KOPT-K1 (cell line): ENCODE measurements around the gene BABAM2.

Source experiments
- H3K27ac ChIP-seq: fragments of 200-600 bp; sonication (generic); 2 replicates; pipeline ENCODE4 v1.5.1; 2016; ENCODE audit warnings: antibody characterized with exemption, mild to moderate bottlenecking, low read depth, low read length; ENCODE audit not compliant: poor library complexity, severe bottlenecking
- H3K36me3 ChIP-seq: fragments of 200-600 bp; sonication (generic); 2 replicates; pipeline ENCODE4 v1.5.1; 2017; ENCODE audit warnings: antibody characterized with exemption, mild to moderate bottlenecking, low read length, moderate library complexity; ENCODE audit not compliant: insufficient read depth
- H3K9me3 ChIP-seq: fragments of 200-600 bp; sonication (generic); 2 replicates; pipeline ENCODE4 v1.5.1; 2017; ENCODE audit warnings: antibody characterized with exemption, low read length, mild to moderate bottlenecking; ENCODE audit not compliant: insufficient read depth, poor library complexity, severe bottlenecking

BABAM2 gene

DNA sequence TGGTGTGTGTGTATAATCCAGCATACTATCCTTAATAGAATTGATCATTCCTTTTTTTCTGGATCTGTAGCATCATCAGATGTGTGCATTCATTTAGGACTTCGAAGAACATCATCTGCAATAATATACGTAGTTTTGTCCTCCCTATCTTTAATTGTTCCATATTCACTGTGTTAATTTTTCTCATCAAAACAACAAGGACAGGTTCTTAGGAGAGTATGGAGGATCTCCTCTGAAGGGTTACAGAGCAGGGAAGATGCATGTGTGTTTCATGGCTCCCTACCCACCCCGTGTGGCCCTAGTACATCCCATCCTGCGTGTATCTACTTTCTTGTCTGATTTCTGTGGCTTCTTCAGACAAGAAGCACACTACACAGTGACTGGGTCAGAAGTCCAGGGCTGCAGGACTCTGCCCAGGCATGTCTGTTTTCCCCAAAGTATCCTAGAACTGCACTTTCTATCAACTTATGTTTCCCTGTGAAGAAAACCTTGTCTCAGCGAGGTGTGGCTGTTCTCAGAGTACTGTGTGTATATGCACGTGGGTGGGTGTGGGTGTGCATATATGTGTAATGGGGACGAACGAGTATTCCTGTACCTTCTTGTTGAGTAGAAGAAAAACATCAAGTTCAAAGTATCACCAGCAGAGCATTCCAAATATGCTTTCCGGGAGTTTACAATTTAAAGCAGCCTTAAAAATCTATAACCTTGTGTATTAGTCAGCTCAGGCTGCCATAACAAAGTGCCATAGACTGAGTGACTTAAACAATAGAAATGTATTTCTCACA lies 281.8 kb downstream of the BABAM2 start:
- Histone ChIP-seq H3K36me3 (no peaks in the 10 kb centered on the region), H3K27ac (no peak overlapping the region), H3K9me3 (peaks cover 15% of the 10 kb centered on the region)

DNA sequence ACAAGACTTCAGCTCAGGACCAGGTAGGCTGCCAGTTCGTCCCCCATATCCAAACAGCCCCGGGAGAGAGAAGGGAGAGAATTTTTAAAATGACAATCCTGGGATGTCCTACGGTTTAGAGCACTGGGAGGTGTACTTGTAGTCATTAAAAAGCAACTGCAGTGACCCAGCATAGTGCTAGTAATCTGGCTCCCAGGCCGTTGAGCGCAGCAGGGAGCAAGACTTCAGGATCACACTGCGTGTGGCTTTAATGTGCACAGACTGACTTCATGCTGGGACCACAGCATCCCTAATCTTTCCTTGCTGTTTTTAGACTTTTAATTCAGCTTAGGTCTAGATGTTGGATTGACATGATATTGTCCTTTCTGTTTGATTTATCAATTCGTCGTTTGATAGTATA lies 282.8 kb downstream of the BABAM2 start:
- Histone ChIP-seq H3K9me3 (peaks cover 18% of the 10 kb centered on the region), H3K27ac (no peak overlapping the region), H3K36me3 (no peaks in the 10 kb centered on the region)

GRCh38 chr2:28174211-28174610 lies 283.7 kb downstream of the BABAM2 start:
- no peaks in the 10 kb centered on the region for H3K36me3 ChIP-seq
- H3K27ac ChIP-seq: no peak overlapping the region

DNA sequence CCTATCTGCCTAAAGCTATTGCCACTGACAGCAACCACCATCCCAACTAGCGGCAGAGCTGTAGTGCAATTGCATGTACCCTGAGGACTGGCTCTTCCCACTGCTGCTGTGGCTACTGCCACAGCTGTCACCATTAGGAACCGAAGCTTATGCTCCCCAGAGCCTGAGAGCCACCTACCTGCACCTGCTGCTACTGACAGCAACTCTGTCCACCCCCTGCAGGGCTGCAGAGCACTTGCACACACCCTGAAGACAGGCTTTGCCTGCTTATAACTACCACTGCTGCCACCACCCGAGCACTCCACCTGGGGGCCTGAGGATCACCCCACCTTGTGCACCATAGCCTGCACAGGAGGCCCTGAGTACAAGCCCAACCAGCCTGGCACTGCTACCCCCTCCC lies 284.5 kb downstream of the BABAM2 start:
- Histone ChIP-seq H3K36me3 (no peaks in the 10 kb centered on the region), H3K27ac (no peak overlapping the region), H3K9me3 (peaks cover 18% of the 10 kb centered on the region)

More at GRCh38 chr2:28174211-28174610, 283.7 kb downstream of the BABAM2 start:
- H3K9me3 ChIP-seq: peaks cover 18% of the 10 kb centered on the region

- Histone ChIP-seq H3K36me3 (no peaks in the 10 kb centered on the region), H3K9me3 (peaks cover 18% of the 10 kb centered on the region), H3K27ac (no peak overlapping the region)
Observed at GRCh38 chr2:28178946-28179345, 288.4 kb downstream of the BABAM2 start.

GRCh38 chr2:28181801-28182200 lies 291.3 kb downstream of the BABAM2 start:
- Histone ChIP-seq H3K27ac (no peak overlapping the region), H3K36me3 (no peaks in the 10 kb centered on the region), H3K9me3 (peaks cover 8% of the 10 kb centered on the region)

GRCh38 chr2:28182348-28182747 lies 291.8 kb downstream of the BABAM2 start:
- no peaks in the 10 kb centered on the region for H3K36me3 ChIP-seq
- H3K9me3 ChIP-seq: peaks cover 3% of the 10 kb centered on the region
- H3K27ac ChIP-seq: no peak overlapping the region

DNA sequence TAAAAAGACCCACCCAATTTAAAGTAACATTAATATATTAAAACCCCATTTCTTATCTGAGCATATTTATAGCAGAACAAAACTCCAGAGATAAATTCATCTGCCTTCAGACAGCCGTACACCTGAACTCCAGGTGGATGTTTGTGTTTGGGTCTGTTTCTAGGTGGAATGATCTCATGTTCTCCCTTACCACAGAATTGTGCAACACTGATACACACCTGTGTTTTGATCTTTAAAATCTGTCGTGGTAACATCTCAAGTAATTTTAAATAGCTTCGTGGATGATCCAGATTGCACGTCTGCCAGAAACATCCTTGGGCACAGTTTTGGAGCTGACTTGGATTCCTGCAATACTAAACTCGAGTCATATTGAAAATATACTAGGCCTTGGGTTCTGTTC lies 294.6 kb downstream of the BABAM2 start:
- Histone ChIP-seq H3K9me3 (no peaks in the 10 kb centered on the region), H3K36me3 (no peaks in the 10 kb centered on the region), H3K27ac (no peak overlapping the region)

DNA sequence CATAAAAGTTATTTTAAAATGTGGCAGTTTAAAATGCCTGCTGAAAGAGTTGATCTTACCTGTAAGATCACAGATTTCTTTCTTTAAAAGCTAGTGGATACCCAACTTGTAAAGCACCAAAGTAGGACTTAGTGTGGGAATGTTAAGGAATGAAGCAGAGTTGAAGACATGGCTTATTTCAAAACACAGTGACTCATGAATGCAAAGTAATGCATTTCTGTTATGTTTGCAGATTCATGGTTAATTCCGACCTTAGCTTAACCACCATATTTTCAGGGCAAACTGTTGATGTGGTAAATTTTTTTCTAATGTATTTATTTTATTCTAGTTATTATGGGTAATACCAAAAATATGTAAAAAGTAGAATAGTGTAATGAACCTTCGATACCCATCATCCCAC lies 295.4 kb downstream of the BABAM2 start:
- Histone ChIP-seq H3K9me3 (no peaks in the 10 kb centered on the region), H3K27ac (no peak overlapping the region), H3K36me3 (no peaks in the 10 kb centered on the region)

DNA sequence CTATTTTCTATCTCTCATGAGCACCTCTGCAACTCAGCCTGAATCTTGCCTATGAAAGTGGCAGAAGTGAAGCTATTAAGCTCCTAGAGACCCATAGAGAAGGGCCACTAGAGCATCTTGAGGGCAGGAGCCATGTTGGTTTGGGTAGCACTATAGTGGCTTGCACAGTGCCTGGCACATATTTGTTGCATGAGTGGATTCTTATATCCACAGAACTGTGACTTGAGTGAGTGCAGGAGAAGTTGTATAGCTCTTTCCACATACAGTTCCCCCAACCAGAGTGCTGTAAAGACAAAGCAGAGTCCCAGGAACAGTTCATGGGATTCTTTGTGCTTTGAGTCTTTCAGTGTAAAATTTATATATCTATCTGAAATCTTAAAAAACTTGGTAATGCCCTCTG lies 296.7 kb downstream of the BABAM2 start:
- no peaks in the 10 kb centered on the region for H3K36me3 ChIP-seq
- no peak overlapping the region for H3K27ac ChIP-seq
- H3K9me3 ChIP-seq: no peaks in the 10 kb centered on the region

DNA sequence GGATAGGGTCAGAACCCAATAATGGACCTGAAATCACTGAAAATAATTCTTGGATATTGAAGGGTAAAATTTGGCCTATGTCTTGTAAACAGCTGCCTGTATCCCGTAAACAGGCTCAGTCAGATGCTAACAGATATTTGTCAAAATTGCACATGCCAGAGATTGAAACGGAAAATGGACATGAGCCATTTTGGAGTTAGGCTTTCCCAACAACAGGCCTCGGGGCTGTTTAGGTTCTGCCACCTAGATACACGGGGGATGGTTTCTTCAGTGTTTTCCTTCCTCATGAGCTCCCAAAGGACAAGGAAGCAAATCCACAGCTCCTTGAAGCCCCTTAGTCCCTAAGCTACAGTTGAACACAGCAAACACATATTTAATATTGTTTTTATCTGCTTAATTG lies 297.9 kb downstream of the BABAM2 start:
- no peaks in the 10 kb centered on the region for H3K9me3 ChIP-seq
- H3K27ac ChIP-seq: no peak overlapping the region
- H3K36me3 ChIP-seq: no peaks in the 10 kb centered on the region

DNA sequence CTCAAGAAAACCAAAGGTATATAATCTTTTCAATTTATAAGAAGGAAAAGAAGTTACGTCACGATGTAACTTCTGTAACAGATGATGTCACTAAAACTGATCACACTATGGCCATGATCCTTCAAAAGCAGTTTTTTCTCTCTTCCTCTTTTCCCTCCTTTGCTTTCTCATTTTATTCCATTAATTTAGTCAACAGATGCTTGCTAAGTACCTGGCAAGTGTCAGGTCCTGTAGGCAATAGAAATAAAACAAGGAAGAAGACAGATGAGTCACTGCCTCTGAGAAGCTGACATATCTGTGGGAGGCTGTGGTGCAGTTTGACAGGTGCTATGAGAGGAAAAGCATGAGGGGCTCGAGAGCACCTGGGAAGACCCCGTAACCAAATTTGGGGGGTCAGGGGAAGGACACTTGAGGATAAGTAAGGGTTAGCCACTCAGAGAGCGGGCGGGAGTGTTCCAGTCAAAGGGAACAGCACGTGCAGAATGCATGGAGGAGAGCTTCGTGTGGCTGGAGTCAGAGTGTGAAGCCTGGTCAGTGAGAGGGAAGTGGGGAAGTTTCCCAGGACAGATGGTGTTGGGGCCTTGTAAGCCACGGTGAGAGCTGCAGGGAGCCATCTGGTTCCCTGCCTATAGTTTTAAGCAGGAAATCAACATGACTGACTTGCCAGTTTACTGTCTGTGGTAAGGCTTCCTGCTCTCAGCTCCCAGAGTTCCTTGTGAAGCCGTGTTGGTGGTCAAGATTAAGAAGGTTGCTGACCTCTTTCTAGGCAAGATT lies 303.3 kb downstream of the BABAM2 start:
- Histone ChIP-seq H3K27ac (no peak overlapping the region), H3K36me3 (no peaks in the 10 kb centered on the region), H3K9me3 (no peaks in the 10 kb centered on the region)

DNA sequence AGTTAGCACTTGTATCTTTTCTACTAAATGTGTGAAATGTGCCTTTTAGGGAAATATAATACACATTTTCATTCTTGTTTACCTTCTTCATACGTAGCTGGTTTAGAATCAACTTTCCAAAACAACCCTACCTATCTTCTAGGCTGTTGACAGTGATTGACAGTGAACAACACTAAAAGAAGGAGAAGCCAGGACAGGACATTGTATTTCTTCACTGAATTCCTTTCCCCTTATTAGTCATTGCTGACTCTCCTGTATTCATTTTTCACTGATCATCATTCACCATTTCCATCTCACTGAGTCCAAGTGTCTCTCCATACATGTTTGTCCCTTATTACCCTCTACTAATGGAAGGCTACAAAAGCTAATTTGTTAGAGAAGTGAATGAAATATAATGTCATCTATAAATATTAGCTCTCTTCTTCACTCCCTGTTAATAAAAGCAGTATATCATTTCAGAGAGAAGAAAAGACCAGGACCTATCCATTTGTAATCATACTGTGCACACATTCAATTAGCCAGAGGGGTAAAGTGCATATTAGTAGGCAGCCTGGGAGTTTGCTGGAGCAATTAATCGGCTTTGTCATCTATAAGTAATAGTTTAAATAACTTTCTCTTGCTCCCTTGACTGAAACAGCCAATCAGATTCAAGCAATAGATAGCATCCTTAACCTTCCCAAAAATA lies 309.6 kb downstream of the BABAM2 start:
- Histone ChIP-seq H3K27ac (no peak overlapping the region), H3K9me3 (no peaks in the 10 kb centered on the region), H3K36me3 (no peaks in the 10 kb centered on the region)

GRCh38 chr2:28201671-28202180 lies 311.2 kb downstream of the BABAM2 start:
- H3K36me3 ChIP-seq: no peaks in the 10 kb centered on the region
- H3K27ac ChIP-seq: no peak overlapping the region
- H3K9me3 ChIP-seq: no peaks in the 10 kb centered on the region

- H3K36me3 ChIP-seq: no peaks in the 10 kb centered on the region
- H3K27ac ChIP-seq: no peak overlapping the region
- H3K9me3 ChIP-seq: no peaks in the 10 kb centered on the region
Observed at GRCh38 chr2:28202719-28203118, 312.2 kb downstream of the BABAM2 start.
